GM23338 (cell line): ENCODE results near the gene AP3S1. TPM values are rescaled to one million over a fixed set of nuclear protein-coding genes. Genes with fewer than 3 reads are reported as not detected.

ENCODE experiments used
- ATAC-seq: fragments of 200-7000 bp; cut with Tn5 transposase; 3 replicates; pipeline ENCODE4 v1.9.1; 2020
- DNase-seq: peaks from one replicate; pipeline ENCODE4 v3.0.0-alpha.2; 2015; ENCODE audit warnings: low spot score
- H2AFZ ChIP-seq: fragments of 200-600 bp; sonication (generic); 2 replicates; pipeline ENCODE4 v1.8.0; 2016; ENCODE audit warnings: antibody characterized with exemption, mild to moderate bottlenecking, moderate library complexity
- H3F3A ChIP-seq: fragments of 200-600 bp; sonication (generic); replicated peaks from 2 replicates; pipeline ENCODE4 v1.8.0; 2017; ENCODE audit warnings: antibody characterized with exemption, mixed run types, low read depth
- H3K27ac ChIP-seq: fragments of 200-600 bp; sonication (generic); 2 replicates; pipeline ENCODE4 v1.6.1; 2016; ENCODE audit warnings: low read depth
- H3K27me3 ChIP-seq: fragments of 200-600 bp; sonication (generic); 2 replicates; pipeline ENCODE4 v1.8.0; 2016; ENCODE audit warnings: mild to moderate bottlenecking, mixed run types, moderate library complexity; ENCODE audit not compliant: insufficient read depth
- H3K36me3 ChIP-seq: fragments of 200-600 bp; sonication (generic); 2 replicates; pipeline ENCODE4 v1.8.0; 2016; ENCODE audit warnings: mild to moderate bottlenecking; ENCODE audit not compliant: insufficient read depth
- H3K4me1 ChIP-seq: fragments of 200-600 bp; sonication (generic); 2 replicates; pipeline ENCODE4 v1.8.0; 2016; ENCODE audit warnings: mild to moderate bottlenecking, moderate library complexity; ENCODE audit not compliant: insufficient read depth
- H3K4me2 ChIP-seq: fragments of 200-600 bp; sonication (generic); 2 replicates; pipeline ENCODE4 v1.7.1; 2017; ENCODE audit warnings: mixed run types
- H3K4me3 ChIP-seq: fragments of 200-600 bp; sonication (generic); 2 replicates; pipeline ENCODE4 v1.6.1; 2016; ENCODE audit warnings: mixed run types
- H3K79me2 ChIP-seq: fragments of 200-600 bp; sonication (generic); replicated peaks from 2 replicates; pipeline ENCODE4 v1.8.0; 2017; ENCODE audit warnings: mild to moderate bottlenecking; ENCODE audit not compliant: insufficient read depth
- H3K9me2 ChIP-seq: fragments of 200-600 bp; sonication (generic); 2 replicates; pipeline ENCODE4 v1.8.0; 2017; ENCODE audit not compliant: insufficient read depth
- H4K20me1 ChIP-seq: fragments of 200-600 bp; sonication (generic); replicated peaks from 2 replicates; pipeline ENCODE4 v1.8.0; 2017; ENCODE audit warnings: mild to moderate bottlenecking; ENCODE audit not compliant: insufficient read depth
- H3K27ac Mint-ChIP-seq: 2 replicates; pipeline ENCODE4 v1.8.0; 2020; ENCODE audit warnings: inconsistent platforms, mild to moderate bottlenecking, moderate library complexity, mixed read lengths
- H3K27me3 Mint-ChIP-seq: 3 replicates; pipeline ENCODE4 v1.8.0; 2022; ENCODE audit warnings: low read depth, mild to moderate bottlenecking, moderate library complexity, mixed read lengths, inconsistent platforms; ENCODE audit not compliant: insufficient read depth, poor library complexity
- H3K36me3 Mint-ChIP-seq: 3 replicates; pipeline ENCODE4 v1.8.0; 2021; ENCODE audit warnings: low read depth, mild to moderate bottlenecking, inconsistent platforms, moderate library complexity, mixed read lengths
- H3K4me1 Mint-ChIP-seq: 3 replicates; pipeline ENCODE4 v1.8.0; 2020; ENCODE audit warnings: mild to moderate bottlenecking, inconsistent platforms, mixed read lengths
- H3K4me3 Mint-ChIP-seq: 3 replicates; pipeline ENCODE4 v1.8.0; 2021; ENCODE audit warnings: moderate library complexity, mild to moderate bottlenecking, inconsistent platforms, mixed read lengths
- H3K9me3 Mint-ChIP-seq: 3 replicates; pipeline ENCODE4 v1.8.0; 2020; ENCODE audit warnings: moderate library complexity, mild to moderate bottlenecking, inconsistent platforms, mixed read lengths
- CREB1 ChIP-seq: fragments of 250-450 bp; sonication (Bioruptor Pico); IDR thresholded peaks from 2 replicates; pipeline ENCODE4 v1.5.0; 2020; ENCODE audit warnings: low read depth, mild to moderate bottlenecking, moderate library complexity
- CTCF ChIP-seq, 2 experiments: fragments of 200-600 bp in 1 of 2; sonication (generic) in 1 of 2; conservative IDR thresholded peaks; 2 replicates each; pipeline versions ENCODE4 v1.5.1 to v1.6.1; 2016 to 2017; ENCODE audit warnings: antibody characterized with exemption in 2 of 2, low read depth in 2 of 2, mild to moderate bottlenecking in 2 of 2, moderate library complexity in 1 of 2
- ETS1 ChIP-seq: IDR thresholded peaks from 2 replicates; pipeline ENCODE4 v1.6.1; 2016; ENCODE audit warnings: antibody characterized with exemption
- EZH2 ChIP-seq: fragments of 200-600 bp; sonication (generic); IDR thresholded peaks from one replicate; pipeline ENCODE4 v1.8.0; 2017; ENCODE audit warnings: antibody characterized with exemption, mild to moderate bottlenecking, low read depth; ENCODE audit not compliant: unreplicated experiment
- EZH2phosphoT487 ChIP-seq: fragments of 200-600 bp; sonication (generic); IDR thresholded peaks from one replicate; pipeline ENCODE4 v1.8.1; 2018; ENCODE audit warnings: antibody characterized with exemption; ENCODE audit not compliant: unreplicated experiment
- JUNB ChIP-seq: IDR thresholded peaks from one replicate; pipeline ENCODE4 v1.6.1; 2016; ENCODE audit warnings: antibody characterized with exemption; ENCODE audit not compliant: unreplicated experiment
- NANOG ChIP-seq: IDR thresholded peaks from 2 replicates; pipeline ENCODE4 v1.6.1; 2016; ENCODE audit warnings: antibody characterized with exemption, borderline replicate concordance
- POLR2AphosphoS5 ChIP-seq: IDR thresholded peaks from 2 replicates; pipeline ENCODE4 v1.6.1; 2016; ENCODE audit warnings: antibody characterized with exemption, low read depth
- STAT1 ChIP-seq: IDR thresholded peaks from one replicate; pipeline ENCODE4 v1.6.1; 2016; ENCODE audit warnings: antibody characterized with exemption; ENCODE audit not compliant: unreplicated experiment
- ZNF114 ChIP-seq: fragments of 250-450 bp; sonication (Bioruptor Pico); IDR thresholded peaks from 2 replicates; pipeline ENCODE4 v1.5.0; 2020; ENCODE audit warnings: mild to moderate bottlenecking, moderate library complexity
- ZNF331 ChIP-seq: fragments of 250-450 bp; sonication (Bioruptor Pico); IDR thresholded peaks from 2 replicates; pipeline ENCODE4 v1.5.0; 2020; ENCODE audit warnings: low read depth, mild to moderate bottlenecking, moderate library complexity
- ZNF462 ChIP-seq: fragments of 250-450 bp; sonication (Bioruptor Pico); IDR thresholded peaks from 2 replicates; pipeline ENCODE4 v1.5.0; 2020; ENCODE audit warnings: mild to moderate bottlenecking, moderate library complexity
- polyA plus RNA-seq: library from polyadenylated mRNA; unstranded; fragments of >200 nt; fragmentation: Nextera tagmentation; extraction: Ambion mirVana; gene quantifications from 2 replicates; pipeline ENCODE4 v1.2.1, GENCODE V29; 2016
- total RNA-seq: library from RNA; depleted of rRNA; stranded (reverse); fragments of >200 nt; shearing (Covaris generic); gene quantifications from 2 replicates; pipeline ENCODE4 v1.2.3, GENCODE V29; 2014
- TF ChIP-seq, protein P1 (sequence below): IDR thresholded peaks from one replicate; pipeline ENCODE4 v1.6.1; 2018; ENCODE audit warnings: antibody characterized with exemption; ENCODE audit not compliant: unreplicated experiment

Gene AP3S1
- total and polyA plus RNA-seq, 2 experiments from 2014 or later, result 143 to 232 TPM

- no peak overlapping the region for H2AFZ ChIP-seq
- peak overlapping the region; percentile 3; the same call in 1 of the 2 replicates for H3K27ac ChIP-seq
- H3K4me1 ChIP-seq, result no peaks in the 10 kb centered on the region; the same call in 1 of the 2 replicates
- no peaks in the 10 kb centered on the region for H3F3A ChIP-seq
- Mint-ChIP-seq H3K9me3 (no peaks in the 10 kb centered on the region), H3K27ac (no peak overlapping the region), H3K4me1 (peaks cover 3% of the 10 kb centered on the region; the same call in 1 of the 3 replicates), H3K36me3 (no peaks in the 10 kb centered on the region), H3K27me3 (no peaks in the 10 kb centered on the region), H3K4me3 (no peak overlapping the region)
- no peaks in the 10 kb centered on the region for H3K36me3 ChIP-seq
- TF ChIP-seq POLR2AphosphoS5 (no peak), ZNF331 (CRISPR knock-in tag) (no peak), EZH2 (no peak), CTCF (conservative IDR thresholded peaks at IDR 0.05; ENCODE audit: low read depth in 2 of 2) (no peak), ZNF462 (CRISPR knock-in tag) (no peak), NANOG (no peak), ETS1 (no peak), CREB1 (CRISPR knock-in tag) (no peak), JUNB (no peak), EZH2phosphoT487 (no peak), ZNF114 (no peak), STAT1 (no peak)
- TF ChIP-seq, protein P1, sequence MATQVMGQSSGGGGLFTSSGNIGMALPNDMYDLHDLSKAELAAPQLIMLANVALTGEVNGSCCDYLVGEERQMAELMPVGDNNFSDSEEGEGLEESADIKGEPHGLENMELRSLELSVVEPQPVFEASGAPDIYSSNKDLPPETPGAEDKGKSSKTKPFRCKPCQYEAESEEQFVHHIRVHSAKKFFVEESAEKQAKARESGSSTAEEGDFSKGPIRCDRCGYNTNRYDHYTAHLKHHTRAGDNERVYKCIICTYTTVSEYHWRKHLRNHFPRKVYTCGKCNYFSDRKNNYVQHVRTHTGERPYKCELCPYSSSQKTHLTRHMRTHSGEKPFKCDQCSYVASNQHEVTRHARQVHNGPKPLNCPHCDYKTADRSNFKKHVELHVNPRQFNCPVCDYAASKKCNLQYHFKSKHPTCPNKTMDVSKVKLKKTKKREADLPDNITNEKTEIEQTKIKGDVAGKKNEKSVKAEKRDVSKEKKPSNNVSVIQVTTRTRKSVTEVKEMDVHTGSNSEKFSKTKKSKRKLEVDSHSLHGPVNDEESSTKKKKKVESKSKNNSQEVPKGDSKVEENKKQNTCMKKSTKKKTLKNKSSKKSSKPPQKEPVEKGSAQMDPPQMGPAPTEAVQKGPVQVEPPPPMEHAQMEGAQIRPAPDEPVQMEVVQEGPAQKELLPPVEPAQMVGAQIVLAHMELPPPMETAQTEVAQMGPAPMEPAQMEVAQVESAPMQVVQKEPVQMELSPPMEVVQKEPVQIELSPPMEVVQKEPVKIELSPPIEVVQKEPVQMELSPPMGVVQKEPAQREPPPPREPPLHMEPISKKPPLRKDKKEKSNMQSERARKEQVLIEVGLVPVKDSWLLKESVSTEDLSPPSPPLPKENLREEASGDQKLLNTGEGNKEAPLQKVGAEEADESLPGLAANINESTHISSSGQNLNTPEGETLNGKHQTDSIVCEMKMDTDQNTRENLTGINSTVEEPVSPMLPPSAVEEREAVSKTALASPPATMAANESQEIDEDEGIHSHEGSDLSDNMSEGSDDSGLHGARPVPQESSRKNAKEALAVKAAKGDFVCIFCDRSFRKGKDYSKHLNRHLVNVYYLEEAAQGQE, result no peak
- no peak overlapping the region for H3K4me2 ChIP-seq
- no peak overlapping the region for H3K4me3 ChIP-seq
- H3K79me2 ChIP-seq, result no peaks in the 10 kb centered on the region
- peak; percentile 62 for ATAC-seq
- H3K27me3 ChIP-seq, result no peaks in the 10 kb centered on the region
- peak; percentile 54 for DNase-seq
- no peaks in the 10 kb centered on the region for H4K20me1 ChIP-seq
- H3K9me2 ChIP-seq, result no peaks in the 10 kb centered on the region
These were observed 89.0 kb downstream of the AP3S1 start for GRCh38 chr5:115930630-115931337.
